Liver (tissue), 9 donors: ENCODE results near the gene TENM3. TPM values are rescaled to one million over a fixed set of nuclear protein-coding genes. Genes with fewer than 3 reads are reported as not detected.

Experiments
- DNase-seq: peaks from one replicate; pipeline ENCODE4 v3.0.0-alpha.2; 2017; ENCODE audit warnings: low spot score
- H3K27ac ChIP-seq, 2 donors: one replicate each; pipeline ENCODE4 v1.7.0; 2013; ENCODE audit warnings: inconsistent platforms in 2 of 2, low read length in 2 of 2, control low read depth in 1 of 2, low read depth in 1 of 2, mild to moderate bottlenecking in 1 of 2
- H3K27me3 ChIP-seq, 4 donors: one replicate each; pipeline versions ENCODE4 v1.6.1 to v1.7.0; 2013; ENCODE audit warnings: low read length in 3 of 4, inconsistent platforms in 1 of 4, mild to moderate bottlenecking in 1 of 4, moderate library complexity in 1 of 4; ENCODE audit not compliant: control insufficient read depth in 4 of 4, insufficient read depth in 4 of 4
- H3K36me3 ChIP-seq, 4 donors: one replicate each; pipeline versions ENCODE4 v1.6.1 to v1.7.0; 2013; ENCODE audit warnings: low read length in 3 of 4, mild to moderate bottlenecking in 3 of 4, low read depth in 1 of 4, moderate library complexity in 1 of 4; ENCODE audit not compliant: control insufficient read depth in 4 of 4, insufficient read depth in 3 of 4
- H3K4me1 ChIP-seq, 4 donors: one replicate each; pipeline versions ENCODE4 v1.6.1 to v1.7.0; 2013; ENCODE audit warnings: low read length in 3 of 4, mild to moderate bottlenecking in 3 of 4, moderate library complexity in 1 of 4; ENCODE audit not compliant: control insufficient read depth in 4 of 4, insufficient read depth in 4 of 4
- H3K4me3 ChIP-seq, 3 donors: one replicate each; pipeline versions ENCODE4 v1.6.1 to v1.7.0; 2013; ENCODE audit warnings: low read length in 3 of 3, control low read depth in 1 of 3, low read depth in 1 of 3, mild to moderate bottlenecking in 1 of 3
- H3K9ac ChIP-seq, 2 donors: one replicate each; pipeline ENCODE4 v1.7.0; 2013; ENCODE audit warnings: low read length in 2 of 2, mild to moderate bottlenecking in 2 of 2, moderate library complexity in 2 of 2, control low read depth in 1 of 2, low read depth in 1 of 2
- H3K9me3 ChIP-seq, 4 donors: one replicate each; pipeline versions ENCODE4 v1.6.1 to v1.7.0; 2013; ENCODE audit warnings: low read length in 3 of 4; ENCODE audit not compliant: control insufficient read depth in 4 of 4
- EGR1 ChIP-seq, 2 donors: IDR thresholded peaks; 2 replicates each; pipeline ENCODE4 v1.6.1; 2016 to 2018; ENCODE audit warnings: antibody characterized with exemption in 2 of 2, low read depth in 2 of 2
- FOXA1 ChIP-seq: IDR thresholded peaks from 2 replicates; pipeline ENCODE4 v1.6.1; 2016; ENCODE audit warnings: antibody characterized with exemption
- FOXA2 ChIP-seq: IDR thresholded peaks from 2 replicates; pipeline ENCODE4 v1.6.1; 2016; ENCODE audit warnings: antibody characterized with exemption
- GABPA ChIP-seq, 2 donors: IDR thresholded peaks in 1 of 2; conservative IDR thresholded peaks in 1 of 2; 2 replicates each; pipeline ENCODE4 v1.6.1; 2016; ENCODE audit warnings: antibody characterized with exemption in 2 of 2, mild to moderate bottlenecking in 1 of 2, moderate library complexity in 1 of 2
- HNF4A ChIP-seq, 2 donors: conservative IDR thresholded peaks; 2 replicates each; pipeline ENCODE4 v1.6.1; 2016; ENCODE audit warnings: antibody characterized with exemption in 2 of 2, mild to moderate bottlenecking in 2 of 2
- HNF4G ChIP-seq: IDR thresholded peaks from 2 replicates; pipeline ENCODE4 v1.6.1; 2016; ENCODE audit warnings: antibody characterized with exemption
- JUND ChIP-seq, 2 donors: IDR thresholded peaks; 2 replicates each; pipeline ENCODE4 v1.6.1; 2016; ENCODE audit warnings: antibody characterized with exemption in 2 of 2
- RAD21 ChIP-seq, 2 donors: IDR thresholded peaks; 2 replicates each; pipeline ENCODE4 v1.6.1; 2016; ENCODE audit warnings: antibody characterized with exemption in 2 of 2, mild to moderate bottlenecking in 2 of 2
- WGBS: extraction: QIAGEN DNeasy Blood & Tissue Kit; methylation state at CpG from one replicate; pipeline ENCODE4 v1.1.7; 2013; 5-methylcytosine and 5-hydroxymethylcytosine counted together
- polyA plus RNA-seq, 2 donors: library from polyadenylated mRNA; stranded (reverse) in 1 of 2; unstranded in 1 of 2; fragments of 200-250 nt in 1 of 2; fragments of >200 nt in 1 of 2; fragmentation: Nextera tagmentation in 1 of 2; extraction: Ambion mirVana in 1 of 2; gene quantifications; one replicate each; pipeline versions ENCODE4 v1.2.1 to v1.2.3, GENCODE V29; 2013 to 2015
- total RNA-seq, 2 donors: library from RNA; depleted of rRNA; stranded (reverse); fragments of >200 nt; gene quantifications; one replicate each; pipeline ENCODE4 v1.2.3, GENCODE V29; 2014
- TF ChIP-seq, protein P1 (sequence below): IDR thresholded peaks from 2 replicates; pipeline ENCODE4 v1.6.1; 2016; ENCODE audit warnings: antibody characterized with exemption
- TF ChIP-seq, protein P2 (sequence below): IDR thresholded peaks from 2 replicates; pipeline ENCODE4 v1.6.1; 2016; ENCODE audit warnings: antibody characterized with exemption
- donor health status: healthy.
- donor health status: healthy.
- donor health status: healthy.
- donor health status: healthy.
- donor health status: healthy.

TENM3 gene
- total and polyA plus RNA-seq, 4 donors = 0.32 to 16.8 (median 0.70) TPM

DNA sequence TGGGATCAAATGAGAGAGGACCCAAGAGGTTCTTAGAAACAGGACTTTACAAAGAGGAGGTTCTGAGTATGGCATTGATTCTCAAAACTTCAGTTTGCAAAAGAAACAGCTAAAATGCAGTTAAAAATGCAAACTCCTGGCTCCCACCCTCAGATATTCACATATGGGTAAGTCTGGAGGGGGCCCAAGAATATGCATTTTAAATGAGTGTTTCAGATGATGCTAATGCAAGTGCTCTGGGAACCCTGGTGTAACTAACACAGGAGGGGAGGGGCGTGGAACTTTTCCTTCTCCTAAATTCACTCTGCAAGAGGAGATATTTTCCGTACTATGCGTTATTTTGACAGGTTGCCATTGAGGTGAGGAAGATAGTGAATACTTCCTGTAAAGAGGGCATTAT lies 168.2 kb downstream of the TENM3 start:
- H3K27ac ChIP-seq = no peak overlapping the region
- TF ChIP-seq RAD21 (IDR thresholded peaks at IDR 0.05) (no peak), HNF4G (no peak)
- TF ChIP-seq, protein P1, sequence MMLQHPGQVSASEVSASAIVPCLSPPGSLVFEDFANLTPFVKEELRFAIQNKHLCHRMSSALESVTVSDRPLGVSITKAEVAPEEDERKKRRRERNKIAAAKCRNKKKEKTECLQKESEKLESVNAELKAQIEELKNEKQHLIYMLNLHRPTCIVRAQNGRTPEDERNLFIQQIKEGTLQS = no peak
- H3K4me3 ChIP-seq = no peak overlapping the region
- H3K9me3 ChIP-seq = peaks cover 0 to 7% (median under 1%) of the 10 kb centered on the region in 4 donors
- H3K9ac ChIP-seq = no peak overlapping the region
- no peaks in the 10 kb centered on the region for H3K4me1 ChIP-seq
- WGBS = 89% methylated on average over 3 of the region's 3 CpGs
- no peaks in the 10 kb centered on the region for H3K36me3 ChIP-seq
- DNase-seq = no peak
- no peaks in the 10 kb centered on the region for H3K27me3 ChIP-seq

DNA sequence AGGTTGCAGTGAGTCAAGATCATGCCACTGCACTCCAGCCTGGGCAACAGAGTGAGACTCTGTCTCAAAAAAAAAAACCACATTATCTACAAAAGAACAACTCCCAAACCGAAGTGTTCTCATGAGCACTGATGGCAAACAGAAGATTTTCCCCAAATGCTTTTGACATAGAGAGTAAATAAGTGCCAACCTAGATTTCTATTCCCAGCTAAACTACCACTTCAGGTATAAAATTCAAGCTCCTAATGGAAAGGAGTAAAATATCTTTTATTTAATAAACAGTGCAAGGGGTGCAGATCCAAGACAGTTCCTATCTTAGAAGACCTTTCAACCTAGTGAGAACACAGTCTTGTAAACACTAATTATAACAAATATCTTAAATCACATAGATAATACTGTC lies 170.3 kb downstream of the TENM3 start:
- H3K4me1 ChIP-seq = no peaks in the 10 kb centered on the region
- H3K27ac ChIP-seq = no peak overlapping the region
- TF ChIP-seq FOXA1 (no peak), HNF4A (conservative IDR thresholded peaks at IDR 0.05) (no peak), GABPA (IDR thresholded peaks at IDR 0.05 in 1 of 2, conservative IDR thresholded peaks at IDR 0.05 in 1 of 2) (no peak), RAD21 (IDR thresholded peaks at IDR 0.05) (no peak)
- TF ChIP-seq, protein P2, sequence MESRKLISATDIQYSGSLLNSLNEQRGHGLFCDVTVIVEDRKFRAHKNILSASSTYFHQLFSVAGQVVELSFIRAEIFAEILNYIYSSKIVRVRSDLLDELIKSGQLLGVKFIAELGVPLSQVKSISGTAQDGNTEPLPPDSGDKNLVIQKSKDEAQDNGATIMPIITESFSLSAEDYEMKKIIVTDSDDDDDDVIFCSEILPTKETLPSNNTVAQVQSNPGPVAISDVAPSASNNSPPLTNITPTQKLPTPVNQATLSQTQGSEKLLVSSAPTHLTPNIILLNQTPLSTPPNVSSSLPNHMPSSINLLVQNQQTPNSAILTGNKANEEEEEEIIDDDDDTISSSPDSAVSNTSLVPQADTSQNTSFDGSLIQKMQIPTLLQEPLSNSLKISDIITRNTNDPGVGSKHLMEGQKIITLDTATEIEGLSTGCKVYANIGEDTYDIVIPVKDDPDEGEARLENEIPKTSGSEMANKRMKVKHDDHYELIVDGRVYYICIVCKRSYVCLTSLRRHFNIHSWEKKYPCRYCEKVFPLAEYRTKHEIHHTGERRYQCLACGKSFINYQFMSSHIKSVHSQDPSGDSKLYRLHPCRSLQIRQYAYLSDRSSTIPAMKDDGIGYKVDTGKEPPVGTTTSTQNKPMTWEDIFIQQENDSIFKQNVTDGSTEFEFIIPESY = no peak
- no peaks in the 10 kb centered on the region for H3K36me3 ChIP-seq
- H3K9me3 ChIP-seq = peaks cover 0 to 7% (median under 1%) of the 10 kb centered on the region in 4 donors
- H3K27me3 ChIP-seq = no peaks in the 10 kb centered on the region
- no peak overlapping the region for H3K9ac ChIP-seq
- WGBS = 77% methylated on average over 1 of the region's 1 CpG
- no peak for DNase-seq
- no peak overlapping the region for H3K4me3 ChIP-seq

DNA sequence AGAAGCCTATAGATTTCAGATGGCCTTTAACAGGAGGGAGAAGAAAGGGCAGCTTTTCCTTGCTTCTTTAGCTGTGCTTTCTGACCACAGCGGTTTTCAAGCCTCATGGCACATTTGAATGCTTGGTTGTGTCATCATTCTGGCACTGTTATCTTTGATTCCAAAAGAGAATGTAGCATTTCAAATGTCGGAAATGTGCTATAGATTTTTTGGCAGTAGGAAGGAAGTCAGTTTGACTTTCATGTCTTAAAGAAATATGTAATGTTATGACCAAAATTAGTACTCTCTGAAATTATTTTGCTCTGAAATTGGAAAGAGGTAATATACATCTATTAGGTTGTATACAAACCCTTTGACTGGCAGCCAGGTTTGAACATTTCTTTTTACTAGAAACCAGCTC lies 171.9 kb downstream of the TENM3 start:
- 61% methylated on average over 2 of the region's 2 CpGs for WGBS
- no peaks in the 10 kb centered on the region for H3K36me3 ChIP-seq

More for the DNA sequence above, 171.9 kb downstream of the TENM3 start:
- Histone ChIP-seq H3K4me1 (no peaks in the 10 kb centered on the region), H3K27ac (no peak overlapping the region), H3K4me3 (no peak overlapping the region), H3K9me3 (peaks cover 0 to 7% (median under 1%) of the 10 kb centered on the region in 4 donors), H3K27me3 (no peaks in the 10 kb centered on the region), H3K9ac (no peak overlapping the region)
- TF ChIP-seq RAD21 (IDR thresholded peaks at IDR 0.05) (no peak), FOXA2 (no peak), HNF4G (no peak), FOXA1 (no peak), JUND (IDR thresholded peaks at IDR 0.05) (no peak), EGR1 (IDR thresholded peaks at IDR 0.05; ENCODE audit: low read depth in 2 of 2) (no peak)
- TF ChIP-seq, protein P2 = no peak
- TF ChIP-seq, protein P1 = no peak
- no peak for DNase-seq
